ENCODE results near the gene KHDC1.
"Not testable (repeated sequence)": the region's sequence is repeated elsewhere in the genome, so short reads cannot be mapped to it uniquely, and the experiment has no call there.

The KHDC1 gene

DNA sequence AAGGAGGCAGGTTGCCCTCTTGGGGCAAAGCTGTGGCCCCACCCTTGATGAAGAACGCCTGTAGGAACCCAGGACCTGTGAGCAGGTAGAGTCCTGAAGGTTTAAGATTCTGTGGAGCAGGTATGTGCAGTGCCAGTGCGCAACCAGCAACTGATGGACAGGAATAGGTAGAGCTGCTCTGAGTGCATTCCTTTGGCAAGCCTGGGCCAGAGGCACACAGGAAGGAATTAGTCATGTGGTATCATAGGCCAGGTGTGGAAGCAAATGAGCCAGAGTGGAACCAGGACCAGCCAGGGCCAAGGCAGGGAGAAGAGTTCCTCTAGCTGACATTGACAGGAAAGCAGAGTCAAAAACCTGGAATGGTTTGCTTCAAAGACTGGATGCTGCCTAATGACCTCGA lies 1.4 kb upstream of the KHDC1 start:
- DNase-seq (ENCODE audit: low read depth) = no peak
- H3K4me3 ChIP-seq (ENCODE audit: control insufficient read depth, low read depth, low read length) = no peak overlapping the region
- TF ChIP-seq, protein P1, sequence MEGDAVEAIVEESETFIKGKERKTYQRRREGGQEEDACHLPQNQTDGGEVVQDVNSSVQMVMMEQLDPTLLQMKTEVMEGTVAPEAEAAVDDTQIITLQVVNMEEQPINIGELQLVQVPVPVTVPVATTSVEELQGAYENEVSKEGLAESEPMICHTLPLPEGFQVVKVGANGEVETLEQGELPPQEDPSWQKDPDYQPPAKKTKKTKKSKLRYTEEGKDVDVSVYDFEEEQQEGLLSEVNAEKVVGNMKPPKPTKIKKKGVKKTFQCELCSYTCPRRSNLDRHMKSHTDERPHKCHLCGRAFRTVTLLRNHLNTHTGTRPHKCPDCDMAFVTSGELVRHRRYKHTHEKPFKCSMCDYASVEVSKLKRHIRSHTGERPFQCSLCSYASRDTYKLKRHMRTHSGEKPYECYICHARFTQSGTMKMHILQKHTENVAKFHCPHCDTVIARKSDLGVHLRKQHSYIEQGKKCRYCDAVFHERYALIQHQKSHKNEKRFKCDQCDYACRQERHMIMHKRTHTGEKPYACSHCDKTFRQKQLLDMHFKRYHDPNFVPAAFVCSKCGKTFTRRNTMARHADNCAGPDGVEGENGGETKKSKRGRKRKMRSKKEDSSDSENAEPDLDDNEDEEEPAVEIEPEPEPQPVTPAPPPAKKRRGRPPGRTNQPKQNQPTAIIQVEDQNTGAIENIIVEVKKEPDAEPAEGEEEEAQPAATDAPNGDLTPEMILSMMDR (conservative IDR thresholded peaks at IDR 0.05; ENCODE audit: control insufficient read depth, insufficient read depth, low read depth, low read length) = no peak

DNA sequence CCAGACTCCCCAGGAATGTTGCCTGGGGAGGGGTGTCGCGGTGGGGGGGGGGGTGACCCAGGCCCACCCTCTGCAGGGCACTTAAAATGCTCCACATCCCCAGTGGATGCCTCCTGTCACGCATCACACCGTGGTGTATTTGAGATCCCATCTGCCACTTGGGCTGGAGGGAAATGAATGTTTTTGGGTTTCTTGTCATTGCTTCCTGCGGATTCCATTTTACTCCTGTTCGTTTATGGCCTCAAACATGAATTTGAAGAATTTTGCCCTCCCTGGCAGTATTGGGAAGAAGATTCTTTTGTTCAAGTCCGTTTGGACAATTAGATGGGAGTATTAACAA lies 544 bp upstream of the KHDC1 start:
- no peak for DNase-seq (ENCODE audit: low read depth)
- peak overlapping the region; percentile 64 for H3K4me3 ChIP-seq (ENCODE audit: control insufficient read depth, low read depth, low read length)
- TF ChIP-seq, protein P1 (conservative IDR thresholded peaks at IDR 0.05; ENCODE audit: control insufficient read depth, insufficient read depth, low read depth, low read length) = no peak

GRCh38 chr6:73258721-73259120 lies 4.3 kb downstream of the KHDC1 start:
- no peak overlapping the region for H3K4me3 ChIP-seq (ENCODE audit: control insufficient read depth, low read depth, low read length)
- DNase-seq (ENCODE audit: low read depth) = no peak
- TF ChIP-seq, protein P1 (conservative IDR thresholded peaks at IDR 0.05; ENCODE audit: control insufficient read depth, insufficient read depth, low read depth, low read length) = no peak

- not testable (repeated sequence) for H3K4me3 ChIP-seq (ENCODE audit: control insufficient read depth, low read depth, low read length); DNase-seq (ENCODE audit: low read depth)
These were observed 8.7 kb downstream of the KHDC1 start for GRCh38 chr6:73254323-73254722.

DNA sequence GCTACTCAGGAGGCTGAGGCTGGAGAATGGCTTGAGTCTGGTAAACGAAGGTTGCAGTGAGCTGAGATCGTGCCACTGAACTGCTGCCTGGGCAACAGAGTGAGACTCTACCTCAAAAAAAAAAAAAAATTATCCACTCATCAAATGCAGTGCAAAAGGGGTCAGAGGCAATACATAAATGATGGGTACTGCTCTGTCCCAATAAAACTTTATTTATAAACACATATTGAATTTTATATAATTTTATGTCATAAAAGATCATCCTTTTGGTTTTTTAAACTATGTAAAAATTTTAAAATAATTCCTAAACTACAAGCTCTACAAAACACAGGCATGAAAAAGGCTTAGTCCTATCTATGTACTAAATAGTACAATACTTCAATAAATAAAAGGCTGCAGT lies 10.3 kb downstream of the KHDC1 start:
- DNase-seq (ENCODE audit: low read depth) = no peak
- H3K4me3 ChIP-seq (ENCODE audit: control insufficient read depth, low read depth, low read length) = no peak overlapping the region
- TF ChIP-seq, protein P1 (conservative IDR thresholded peaks at IDR 0.05; ENCODE audit: control insufficient read depth, insufficient read depth, low read depth, low read length) = no peak

DNA sequence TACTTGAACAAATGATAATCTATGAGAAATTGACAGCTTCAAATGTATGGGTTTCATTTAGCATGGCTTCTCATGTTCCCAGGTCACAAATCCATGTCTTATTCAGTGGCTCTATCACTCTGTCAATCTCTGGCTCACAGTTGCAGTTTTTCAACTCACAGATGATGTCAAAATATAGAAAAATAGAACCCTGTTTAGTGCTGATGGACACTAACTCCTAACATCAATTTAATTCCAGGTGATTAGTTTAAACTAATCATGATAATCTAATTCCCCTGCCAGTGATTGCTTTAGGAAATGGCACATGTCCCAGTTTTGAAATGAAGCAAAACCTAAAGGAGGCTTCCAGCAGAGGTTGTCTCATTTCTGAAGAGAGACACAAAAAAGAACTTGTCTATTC lies 13.0 kb downstream of the KHDC1 start:
- DNase-seq (ENCODE audit: low read depth) = no peak
- TF ChIP-seq, protein P1 (conservative IDR thresholded peaks at IDR 0.05; ENCODE audit: control insufficient read depth, insufficient read depth, low read depth, low read length) = no peak
- H3K4me3 ChIP-seq (ENCODE audit: control insufficient read depth, low read depth, low read length) = no peak overlapping the region

- H3K4me3 ChIP-seq (ENCODE audit: control insufficient read depth, low read depth, low read length) = no peak overlapping the region
- TF ChIP-seq, protein P1 (conservative IDR thresholded peaks at IDR 0.05; ENCODE audit: control insufficient read depth, insufficient read depth, low read depth, low read length) = no peak
- no peak for DNase-seq (ENCODE audit: low read depth)
These were observed 14.6 kb downstream of the KHDC1 start for GRCh38 chr6:73248192-73248903.
